ENCODE data around the gene LAMA2. TPM values are rescaled to one million over a fixed set of nuclear protein-coding genes. Genes with fewer than 3 reads are reported as not detected.

LAMA2 gene
- total and polyA plus RNA-seq, 2 donors (not counting 3 experiments of a cell fraction or from before 2014, with no cell fraction given): 0.51 to 0.75 TPM

DNA sequence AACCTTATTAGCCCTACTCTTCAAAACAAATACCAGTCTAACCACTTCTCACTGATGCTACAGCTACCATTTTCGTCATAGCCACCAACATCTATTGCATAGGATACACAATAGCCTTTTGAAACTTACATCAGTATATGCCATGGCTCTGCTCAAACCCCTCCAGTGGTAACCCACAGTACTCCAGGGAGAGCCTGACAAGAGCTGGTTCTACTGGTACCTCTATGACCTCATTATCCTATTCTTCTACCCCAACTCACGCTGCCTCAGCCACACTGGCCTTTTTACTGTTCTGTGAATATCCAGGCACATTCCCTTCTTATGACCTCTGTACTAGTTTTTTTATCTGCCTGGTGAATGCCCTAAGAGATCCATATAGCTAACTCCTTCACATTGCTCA, 669.5 kb downstream of the LAMA2 start:
- H3K27me3 ChIP-seq (ENCODE audit: control insufficient read depth in 2 of 2, insufficient read depth in 2 of 2, low read length in 2 of 2): no peaks in the 10 kb centered on the region
- peaks cover 6 to 7% of the 10 kb centered on the region in 2 experiments for H3K36me3 ChIP-seq (ENCODE audit: control insufficient read depth in 2 of 2, extremely low read depth in 1 of 2, insufficient read depth in 2 of 2, low read length in 2 of 2)
- no peak overlapping the region for H3K4me3 ChIP-seq (replicated peaks in 1 of 3; ENCODE audit: insufficient read depth in 1 of 3, low read depth in 1 of 3, low read length in 3 of 3)
- no TSS peak for BruUV-seq (replicated peaks)
- no peak overlapping the region for H3K27ac ChIP-seq (ENCODE audit: insufficient read depth, low read depth, low read length)
- H4K20me1 ChIP-seq (replicated peaks; ENCODE audit: control insufficient read depth, extremely low read depth, insufficient read depth, low read length): no peaks in the 10 kb centered on the region
- H3K9me1 ChIP-seq (replicated peaks; ENCODE audit: control insufficient read depth, extremely low read depth, insufficient read depth, low read length): no peaks in the 10 kb centered on the region
- intact Hi-C loops (cut with micrococcal nuclease) (no loop called here), dilution Hi-C loops (cut with MboI; ENCODE audit: extremely low pct_ligation_motif_present, low sequenced_read_pairs) (no loop called here)
- CTCF ChIA-PET: interaction anchor here (1.4 kb wide), 1 partner anchor 15 kb away, joined by 3 read pairs; no protein-coding TSS in a partner anchor
- FAIRE-seq: no peak
- no peaks in the 10 kb centered on the region for H3K9me3 ChIP-seq (replicated peaks; ENCODE audit: control insufficient read depth, insufficient read depth, low read length)
- no peaks in the 10 kb centered on the region for H3K4me1 ChIP-seq (ENCODE audit: control insufficient read depth, extremely low read depth, insufficient read depth, low read length)
- POLR2A ChIA-PET: no interaction called here
- no peak overlapping the region for H3K9ac ChIP-seq (replicated peaks; ENCODE audit: extremely low read depth, insufficient read depth, low read length)
- DNase-seq (ENCODE audit: low read depth, low spot score): no peak
- no peak for TF ChIP-seq EZH2 (IDR thresholded peaks at IDR 0.05; ENCODE audit: borderline replicate concordance, low read depth, low read length, severe bottlenecking)
- TF ChIP-seq, protein P1, sequence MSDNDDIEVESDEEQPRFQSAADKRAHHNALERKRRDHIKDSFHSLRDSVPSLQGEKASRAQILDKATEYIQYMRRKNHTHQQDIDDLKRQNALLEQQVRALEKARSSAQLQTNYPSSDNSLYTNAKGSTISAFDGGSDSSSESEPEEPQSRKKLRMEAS (IDR thresholded peaks at IDR 0.05; ENCODE audit: insufficient read depth, insufficient read length): no peak
- TF ChIP-seq JUN (IDR thresholded peaks at IDR 0.05; ENCODE audit: borderline replicate concordance, insufficient read depth, insufficient read length, low read depth): no peak
- TF ChIP-seq, protein P2, sequence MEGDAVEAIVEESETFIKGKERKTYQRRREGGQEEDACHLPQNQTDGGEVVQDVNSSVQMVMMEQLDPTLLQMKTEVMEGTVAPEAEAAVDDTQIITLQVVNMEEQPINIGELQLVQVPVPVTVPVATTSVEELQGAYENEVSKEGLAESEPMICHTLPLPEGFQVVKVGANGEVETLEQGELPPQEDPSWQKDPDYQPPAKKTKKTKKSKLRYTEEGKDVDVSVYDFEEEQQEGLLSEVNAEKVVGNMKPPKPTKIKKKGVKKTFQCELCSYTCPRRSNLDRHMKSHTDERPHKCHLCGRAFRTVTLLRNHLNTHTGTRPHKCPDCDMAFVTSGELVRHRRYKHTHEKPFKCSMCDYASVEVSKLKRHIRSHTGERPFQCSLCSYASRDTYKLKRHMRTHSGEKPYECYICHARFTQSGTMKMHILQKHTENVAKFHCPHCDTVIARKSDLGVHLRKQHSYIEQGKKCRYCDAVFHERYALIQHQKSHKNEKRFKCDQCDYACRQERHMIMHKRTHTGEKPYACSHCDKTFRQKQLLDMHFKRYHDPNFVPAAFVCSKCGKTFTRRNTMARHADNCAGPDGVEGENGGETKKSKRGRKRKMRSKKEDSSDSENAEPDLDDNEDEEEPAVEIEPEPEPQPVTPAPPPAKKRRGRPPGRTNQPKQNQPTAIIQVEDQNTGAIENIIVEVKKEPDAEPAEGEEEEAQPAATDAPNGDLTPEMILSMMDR (IDR thresholded peaks at IDR 0.05; ENCODE audit: extremely low read depth in 1 of 2, insufficient read depth in 1 of 2, low read depth in 1 of 2, low read length in 2 of 2): no peak
- no peak for TF ChIP-seq FOS (IDR thresholded peaks at IDR 0.05; ENCODE audit: borderline replicate concordance, insufficient read depth, low read length)
- H3K79me2 ChIP-seq (ENCODE audit: control insufficient read depth, insufficient read depth, low read length): no peaks in the 10 kb centered on the region
- no peak overlapping the region for H3K4me2 ChIP-seq (ENCODE audit: insufficient read depth, low read length)
- H2AFZ ChIP-seq (ENCODE audit: low read depth, low read length): no peak overlapping the region

All from endothelial cell of umbilical vein (primary cell).